UCSD-AML1 (cell line): Measurements from ENCODE around the gene POLR1F.
"Not testable (repeated sequence)": the region's sequence is repeated elsewhere in the genome, so short reads cannot be mapped to it uniquely, and the experiment has no call there.

Source experiments
- DNase-seq: peaks from one replicate; lab custom pipeline; 2025; ENCODE audit not compliant: unreplicated experiment; lab: John Stamatoyannopoulos, UW

Gene POLR1F

GRCh38 chr7:19708397-19709248, at the start of gene POLR1F:
TSS of gene POLR1F (minus strand) at chr7:19709037. CDS start at chr7:19709016, 21 bp downstream.
- DNase-seq = peak; percentile 88

DNA sequence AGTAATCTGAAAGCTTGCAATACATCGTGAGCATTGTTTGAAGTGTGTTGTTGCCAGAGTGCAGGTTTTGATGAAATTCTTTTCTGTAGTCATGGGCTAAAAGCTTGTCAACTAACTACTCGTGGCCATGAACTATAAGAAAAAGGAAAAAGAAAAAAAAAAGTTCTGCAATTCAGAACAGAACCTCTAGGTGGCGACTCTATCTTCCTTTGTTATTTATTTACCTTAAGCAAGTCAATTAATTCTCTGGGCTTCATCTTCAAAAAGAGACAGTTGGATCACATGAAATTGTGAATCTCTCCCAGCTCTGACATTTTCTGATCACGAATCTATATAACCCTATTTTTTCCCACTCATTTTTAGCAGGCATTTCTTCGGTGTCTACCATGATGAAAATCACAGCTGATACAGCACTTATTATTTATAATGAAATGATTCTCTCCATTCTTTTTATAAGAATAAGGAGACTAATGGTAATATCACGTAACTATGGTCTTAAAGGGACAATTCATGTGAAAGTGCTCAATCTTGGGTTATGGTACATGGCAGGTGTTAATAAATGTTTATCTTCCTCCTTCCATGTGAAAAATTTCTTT, 45.8 kb upstream of the POLR1F start:
- no peak for DNase-seq

DNA sequence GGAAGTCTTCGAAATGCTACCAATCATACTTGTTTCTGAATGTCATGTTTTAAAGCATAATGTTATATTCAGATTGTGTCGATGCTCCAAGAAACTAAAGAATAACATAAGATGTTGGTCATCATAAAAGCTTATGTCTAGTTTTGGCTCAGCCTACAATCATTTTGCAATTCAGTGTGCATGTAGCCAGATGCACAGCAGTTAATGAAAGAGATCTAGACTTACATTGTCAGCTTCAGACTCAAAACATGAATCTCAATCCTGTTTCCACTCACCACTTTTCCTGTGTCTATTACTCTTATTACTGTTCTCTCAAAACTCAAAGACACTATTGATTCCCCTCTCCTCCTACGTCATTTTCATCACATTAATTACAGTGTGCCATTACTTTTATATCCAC, 43.2 kb upstream of the POLR1F start:
- no peak for DNase-seq

DNA sequence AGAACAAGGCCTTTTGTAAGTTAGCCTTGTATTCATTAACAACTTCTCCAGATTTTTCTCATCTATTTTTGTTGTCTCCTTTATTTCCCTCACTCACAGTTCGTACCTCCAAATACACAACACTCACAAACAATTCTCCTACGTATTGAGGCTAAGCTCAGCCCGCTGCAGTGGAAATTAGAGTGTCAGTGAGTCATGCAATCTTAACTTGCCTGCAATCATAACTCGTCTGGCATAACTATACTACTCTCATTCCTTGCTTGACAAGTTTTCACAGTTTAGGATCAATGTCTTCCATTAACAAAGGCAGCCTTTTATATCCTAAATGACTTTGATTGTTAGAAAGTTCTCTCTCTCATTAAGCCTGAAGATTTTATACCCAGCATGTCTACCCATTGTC, 40.8 kb upstream of the POLR1F start:
- no peak for DNase-seq

GRCh38 chr7:19747740-19748339, 39.0 kb upstream of the POLR1F start:
- DNase-seq = no peak

DNA sequence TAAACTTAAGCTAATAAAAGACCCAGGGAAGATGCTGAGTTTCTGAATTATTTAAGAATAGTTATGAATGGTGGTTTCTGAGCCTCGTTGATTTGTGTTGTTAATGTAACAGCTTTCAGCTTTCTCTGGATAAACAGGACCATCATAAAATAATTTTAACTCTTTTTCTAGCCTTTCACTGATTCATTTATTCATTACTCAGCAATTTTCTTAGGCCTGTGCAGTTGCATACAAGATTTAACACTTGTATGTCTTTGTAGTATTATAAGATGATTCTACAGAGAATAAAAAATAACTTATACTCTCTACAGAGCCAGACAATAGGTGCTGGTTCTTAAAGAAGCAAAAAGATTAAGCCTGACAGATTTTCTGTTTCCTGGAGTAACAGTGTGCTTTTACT, 35.2 kb upstream of the POLR1F start:
- DNase-seq = no peak

- no peak for DNase-seq
Observed at GRCh38 chr7:19728716-19729115, 19.9 kb upstream of the POLR1F start.

- no peak for DNase-seq
Observed at GRCh38 chr7:19725770-19726169, 16.9 kb upstream of the POLR1F start.

GRCh38 chr7:19715499-19715898, 6.7 kb upstream of the POLR1F start:
- no peak for DNase-seq

- DNase-seq = no peak
Observed at GRCh38 chr7:19713676-19714075, 4.8 kb upstream of the POLR1F start.

DNA sequence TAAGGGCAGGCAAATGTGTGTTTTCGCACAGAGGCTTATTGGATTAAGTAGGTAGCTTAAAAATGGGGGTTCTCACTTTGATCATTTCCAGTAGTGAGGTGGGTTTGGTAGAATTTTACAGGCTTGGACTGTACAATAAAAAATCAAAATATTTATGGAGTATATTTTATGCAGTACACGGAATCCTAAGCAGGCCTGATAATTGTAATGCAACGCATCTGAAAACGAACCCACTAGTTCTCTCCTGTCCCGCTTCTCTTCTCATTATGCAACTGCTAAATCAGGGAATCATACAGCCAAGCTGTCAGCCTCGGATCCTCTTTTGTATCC, 377 bp upstream of the POLR1F start:
- DNase-seq = no peak

DNA sequence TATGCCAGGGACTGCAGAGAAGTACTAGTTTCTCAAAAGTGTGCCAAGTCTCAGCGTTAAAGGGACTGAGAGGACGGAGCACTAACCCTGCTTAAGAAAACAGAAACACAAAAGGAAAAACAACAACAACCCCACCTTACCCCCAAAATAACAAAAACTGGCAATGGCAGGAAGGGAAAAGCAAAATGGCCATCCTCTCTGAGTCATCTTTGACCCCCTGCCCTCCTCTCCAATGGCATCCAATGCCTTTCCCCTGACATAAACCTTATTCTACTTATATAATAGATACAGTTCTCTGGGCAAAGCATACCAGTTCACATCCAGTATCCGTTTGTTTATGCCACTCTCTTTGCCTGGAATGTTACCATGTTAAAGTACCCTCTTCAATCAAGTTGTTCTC, 1.6 kb downstream of the POLR1F start:
- DNase-seq = no peak

DNA sequence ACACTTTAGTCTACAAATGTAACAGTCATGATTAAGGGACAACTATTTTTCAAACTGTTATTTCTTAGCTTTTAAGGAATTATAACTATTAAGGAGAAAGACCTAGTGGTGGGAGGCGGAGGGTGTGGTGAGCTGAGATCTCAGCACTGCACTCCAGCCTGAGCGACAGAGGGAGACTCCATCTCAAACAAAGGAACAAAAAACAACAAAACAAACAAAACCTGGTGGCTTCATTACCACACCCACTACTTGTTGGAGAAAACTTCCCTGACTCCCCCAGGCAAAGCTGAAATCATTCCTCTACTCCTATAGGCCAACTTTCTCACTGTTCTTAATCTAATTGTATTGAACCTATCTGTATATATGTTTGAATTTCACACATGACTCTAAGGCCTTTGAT, 3.2 kb downstream of the POLR1F start:
- DNase-seq = no peak

DNA sequence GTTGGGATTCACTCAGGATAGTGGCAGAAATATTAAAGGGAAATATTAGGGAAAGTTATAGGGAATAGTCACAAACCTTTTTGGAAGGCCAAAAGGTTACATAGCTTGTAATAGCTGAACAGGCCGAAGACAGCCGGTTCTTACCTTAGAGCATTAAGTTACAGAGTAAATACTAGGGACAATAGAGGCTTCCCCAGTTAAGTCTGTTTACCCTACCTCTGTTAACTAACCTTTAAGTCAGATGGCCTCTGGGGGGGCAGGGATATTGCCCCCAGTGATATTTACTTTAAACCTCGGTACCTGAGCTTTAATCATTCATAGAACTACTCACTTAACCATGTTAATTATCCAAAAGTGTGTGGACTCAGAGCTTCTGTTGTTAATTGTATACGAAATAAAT, 7.4 kb downstream of the POLR1F start:
- no peak for DNase-seq

DNA sequence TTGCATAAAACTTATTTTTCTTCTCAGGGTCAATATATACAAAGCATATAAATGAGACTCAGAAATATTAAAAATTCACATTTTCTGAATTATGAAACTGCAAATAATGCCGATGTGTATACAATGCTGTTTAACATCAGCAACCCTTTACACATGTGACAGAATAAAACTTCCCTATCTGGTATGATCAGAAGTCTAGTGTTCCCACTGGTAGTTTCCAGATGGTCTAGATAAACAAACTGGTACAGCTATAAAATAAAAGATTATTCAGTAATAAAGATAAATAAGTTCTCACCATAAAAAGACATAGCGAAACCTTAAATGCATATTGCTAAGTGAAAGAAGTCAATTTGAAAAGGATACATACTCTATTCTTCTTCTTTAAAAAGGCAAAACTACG, 7.9 kb downstream of the POLR1F start:
- no peak for DNase-seq

GRCh38 chr7:19698331-19698730, 10.5 kb downstream of the POLR1F start:
- no peak for DNase-seq

DNA sequence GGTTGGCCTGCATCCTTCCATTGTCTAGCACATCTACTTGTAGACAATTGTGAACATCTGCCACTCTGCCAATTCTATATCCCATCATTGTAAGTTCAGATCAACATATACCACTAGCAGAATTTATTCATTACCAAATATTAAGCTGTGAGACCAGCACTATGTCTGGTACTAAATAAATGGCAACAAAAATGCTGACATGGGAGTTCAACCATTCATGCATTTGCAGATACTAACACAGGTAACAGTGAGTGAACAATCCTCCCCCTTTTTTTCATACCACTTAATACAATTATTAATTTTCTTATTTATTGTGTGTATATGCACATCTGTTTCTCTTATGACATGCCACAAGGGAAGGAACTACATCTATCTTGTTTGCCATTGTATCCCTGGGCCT, 11.9 kb downstream of the POLR1F start:
- no peak for DNase-seq

DNA sequence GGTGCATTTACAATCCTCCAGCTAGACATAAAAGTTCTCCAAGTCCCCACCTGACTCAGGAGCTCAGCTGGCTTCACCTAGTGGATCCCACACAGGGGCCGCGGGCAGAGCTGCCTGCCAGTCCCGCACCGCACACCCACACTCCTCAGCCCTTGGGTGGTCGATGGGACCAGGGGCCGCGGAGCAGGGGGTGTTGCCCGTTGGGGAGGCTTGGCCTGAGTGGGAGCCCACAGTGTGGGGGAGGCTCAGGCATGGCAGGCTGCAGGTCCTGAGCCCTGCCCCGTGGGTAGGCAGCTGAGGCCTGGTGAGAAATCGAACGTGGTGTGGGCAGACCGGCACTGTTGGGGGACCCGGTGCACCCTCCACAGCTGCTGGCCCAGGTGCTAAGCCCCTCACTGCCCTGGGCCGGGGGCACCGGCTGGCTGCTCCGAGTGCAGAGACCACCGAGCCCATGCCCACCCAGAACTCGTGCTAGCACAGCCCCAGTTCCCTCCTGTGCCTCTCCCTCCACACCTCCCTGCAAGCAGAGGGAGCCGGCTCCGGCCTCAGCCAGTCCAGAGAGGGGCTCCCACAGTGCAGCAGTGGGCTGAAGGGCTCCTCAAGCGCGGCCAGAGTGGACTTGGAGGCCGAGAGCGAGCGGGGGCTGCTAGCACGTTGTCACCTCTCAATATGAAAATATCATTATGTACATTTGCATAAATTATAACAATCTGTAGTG, 16.6 kb downstream of the POLR1F start:
- DNase-seq = no peak

DNA sequence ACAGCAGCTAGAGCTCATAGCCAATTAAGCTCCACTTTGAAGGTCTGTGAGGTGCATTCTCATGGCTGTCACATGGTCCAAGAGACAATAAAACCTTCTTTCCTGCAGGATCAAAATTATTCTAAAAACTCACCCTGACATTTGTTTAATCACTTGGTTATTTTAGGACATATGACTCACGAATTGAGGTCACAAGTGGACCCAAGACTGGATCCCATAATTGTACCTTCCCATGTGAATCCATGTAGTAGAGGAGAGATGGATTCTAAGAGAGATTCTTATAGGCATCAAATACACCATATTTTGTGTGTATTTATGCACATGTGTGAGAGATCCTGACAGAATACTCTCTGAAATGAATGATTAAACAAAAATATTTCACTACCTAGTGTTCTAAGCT, 18.1 kb downstream of the POLR1F start:
- no peak for DNase-seq

GRCh38 chr7:19689130-19689529, 19.7 kb downstream of the POLR1F start:
- not testable (repeated sequence) for DNase-seq

DNA sequence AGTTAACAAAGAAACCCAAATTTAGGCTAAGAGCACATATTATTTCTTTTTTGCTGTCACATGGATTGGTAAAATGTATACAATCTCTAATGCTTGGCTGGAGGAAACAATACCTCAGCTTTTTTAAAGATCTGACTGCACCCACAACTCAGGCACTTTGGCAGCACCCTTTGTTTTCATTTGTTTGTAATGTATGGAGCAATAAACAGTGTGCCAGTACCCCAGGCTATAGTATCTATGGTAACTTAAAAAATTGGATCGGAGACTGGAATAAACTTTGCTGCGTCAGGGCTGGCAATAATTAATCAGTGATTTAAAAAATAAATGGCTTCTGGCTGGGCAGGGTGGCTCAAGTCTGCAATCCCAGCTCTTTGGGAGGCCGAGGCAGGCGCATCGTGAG, 27.2 kb downstream of the POLR1F start:
- DNase-seq = no peak

GRCh38 chr7:19677180-19677579, 31.7 kb downstream of the POLR1F start:
- DNase-seq = no peak
